ENCODE results near the gene TXNDC2.

DNA sequence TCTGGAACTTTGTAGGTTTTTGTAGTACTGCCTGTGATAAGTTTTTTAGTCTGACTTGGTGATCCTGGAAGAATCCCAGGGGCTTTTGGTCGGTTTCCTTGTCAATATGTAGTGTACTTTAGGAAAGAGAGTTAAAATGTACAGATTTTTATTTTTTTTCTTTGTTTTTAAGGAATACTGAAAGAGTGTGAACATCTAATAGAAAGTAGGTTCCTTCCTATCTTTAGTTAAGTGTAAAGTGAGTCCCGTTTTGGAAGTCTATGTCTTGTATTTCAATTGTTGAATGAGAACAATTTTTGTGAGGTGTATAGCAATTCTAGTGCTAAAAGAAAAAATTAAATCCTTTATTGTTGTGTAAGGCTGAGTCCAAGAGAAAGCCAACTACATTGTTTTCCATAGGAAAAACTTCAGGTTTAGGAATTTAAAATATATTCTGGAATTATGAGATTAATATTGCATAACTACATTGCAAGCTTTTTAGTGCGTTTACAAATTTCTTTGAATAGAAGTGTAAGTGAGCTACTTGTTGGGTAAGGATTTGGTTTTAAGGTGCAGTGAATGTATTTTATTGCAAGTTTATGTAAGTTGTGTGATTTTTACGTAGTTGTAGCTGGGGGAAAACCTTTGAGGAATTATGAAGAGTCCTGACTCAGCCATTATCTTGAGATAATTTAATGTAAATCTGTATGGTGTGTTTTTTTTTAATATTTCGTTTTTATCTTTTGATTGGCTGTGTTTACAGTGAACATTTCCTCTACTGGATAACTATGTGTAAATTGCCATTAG is 29.7 kb downstream of the TXNDC2 start:
- TF ChIP-seq, protein P1, sequence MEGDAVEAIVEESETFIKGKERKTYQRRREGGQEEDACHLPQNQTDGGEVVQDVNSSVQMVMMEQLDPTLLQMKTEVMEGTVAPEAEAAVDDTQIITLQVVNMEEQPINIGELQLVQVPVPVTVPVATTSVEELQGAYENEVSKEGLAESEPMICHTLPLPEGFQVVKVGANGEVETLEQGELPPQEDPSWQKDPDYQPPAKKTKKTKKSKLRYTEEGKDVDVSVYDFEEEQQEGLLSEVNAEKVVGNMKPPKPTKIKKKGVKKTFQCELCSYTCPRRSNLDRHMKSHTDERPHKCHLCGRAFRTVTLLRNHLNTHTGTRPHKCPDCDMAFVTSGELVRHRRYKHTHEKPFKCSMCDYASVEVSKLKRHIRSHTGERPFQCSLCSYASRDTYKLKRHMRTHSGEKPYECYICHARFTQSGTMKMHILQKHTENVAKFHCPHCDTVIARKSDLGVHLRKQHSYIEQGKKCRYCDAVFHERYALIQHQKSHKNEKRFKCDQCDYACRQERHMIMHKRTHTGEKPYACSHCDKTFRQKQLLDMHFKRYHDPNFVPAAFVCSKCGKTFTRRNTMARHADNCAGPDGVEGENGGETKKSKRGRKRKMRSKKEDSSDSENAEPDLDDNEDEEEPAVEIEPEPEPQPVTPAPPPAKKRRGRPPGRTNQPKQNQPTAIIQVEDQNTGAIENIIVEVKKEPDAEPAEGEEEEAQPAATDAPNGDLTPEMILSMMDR (IDR thresholded peaks at IDR 0.05): no peak
- no peak for TF ChIP-seq POLR2A (IDR thresholded peaks at IDR 0.05; ENCODE audit: low read depth)
- no peak for TF ChIP-seq POLR2AphosphoS5 (IDR thresholded peaks at IDR 0.05)

All from esophagus muscularis mucosa (tissue), 3 donors.